ENCODE data around the gene ARHGAP15. TPM values are rescaled to one million over a fixed set of nuclear protein-coding genes. Genes with fewer than 3 reads are reported as not detected.

Gene ARHGAP15
- total and polyA plus RNA-seq, 2 experiments from 2014 or later = 0.26 TPM; not detected in 1

DNA sequence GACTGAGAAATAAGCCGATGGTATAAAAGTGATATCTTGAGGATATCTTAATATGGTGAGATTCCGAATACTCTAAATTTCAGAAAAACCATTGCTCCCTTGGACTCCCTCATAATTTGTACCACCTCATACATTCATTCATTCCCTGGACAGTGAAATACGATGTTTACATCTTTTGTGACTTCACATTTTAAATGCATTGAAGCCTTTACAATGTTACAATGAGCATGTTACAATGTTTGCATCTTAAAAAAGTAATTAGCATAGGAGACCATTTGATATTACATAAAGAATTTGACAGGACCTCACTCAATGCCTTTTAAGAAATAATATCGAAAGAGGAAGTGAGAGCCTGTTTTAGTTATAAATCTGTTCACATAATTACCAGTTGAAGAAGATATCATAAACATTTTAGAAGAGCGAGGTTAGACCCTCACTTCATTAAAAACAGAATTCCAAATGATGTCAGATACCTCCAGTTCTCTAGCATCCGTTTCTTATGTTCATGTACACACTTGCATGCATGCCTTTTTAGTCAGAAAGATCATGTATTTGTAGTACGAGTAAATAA lies 372.0 kb downstream of the ARHGAP15 start:
- no peak overlapping the region for H3K27ac ChIP-seq (ENCODE audit: low read depth)
- Mint-ChIP-seq H3K27ac (no peak overlapping the region), H3K36me3 (ENCODE audit: low read depth) (no peaks in the 10 kb centered on the region), H3K4me3 (no peak overlapping the region), H3K4me1 (no peaks in the 10 kb centered on the region), H3K9me3 (no peaks in the 10 kb centered on the region), H3K27me3 (ENCODE audit: insufficient read depth, low read depth, poor library complexity) (peaks cover 4% of the 10 kb centered on the region)
- H3K9me2 ChIP-seq (ENCODE audit: insufficient read depth) = 0 out of 2 replicates have a peak, but pooled peaks cover 3% of the 10 kb centered on the region
- no peaks in the 10 kb centered on the region for H3K79me2 ChIP-seq (replicated peaks; ENCODE audit: insufficient read depth)
- H3K27me3 ChIP-seq (ENCODE audit: insufficient read depth) = no peaks in the 10 kb centered on the region
- H3K4me2 ChIP-seq = no peak overlapping the region
- H3K36me3 ChIP-seq (ENCODE audit: insufficient read depth) = no peaks in the 10 kb centered on the region
- no peak overlapping the region for H2AFZ ChIP-seq
- no peak overlapping the region for H3K4me3 ChIP-seq
- H3F3A ChIP-seq (replicated peaks; ENCODE audit: low read depth) = no peaks in the 10 kb centered on the region
- no peaks in the 10 kb centered on the region for H4K20me1 ChIP-seq (replicated peaks; ENCODE audit: insufficient read depth)
- no peaks in the 10 kb centered on the region for H3K4me1 ChIP-seq (ENCODE audit: insufficient read depth)
- TF ChIP-seq, protein P1, sequence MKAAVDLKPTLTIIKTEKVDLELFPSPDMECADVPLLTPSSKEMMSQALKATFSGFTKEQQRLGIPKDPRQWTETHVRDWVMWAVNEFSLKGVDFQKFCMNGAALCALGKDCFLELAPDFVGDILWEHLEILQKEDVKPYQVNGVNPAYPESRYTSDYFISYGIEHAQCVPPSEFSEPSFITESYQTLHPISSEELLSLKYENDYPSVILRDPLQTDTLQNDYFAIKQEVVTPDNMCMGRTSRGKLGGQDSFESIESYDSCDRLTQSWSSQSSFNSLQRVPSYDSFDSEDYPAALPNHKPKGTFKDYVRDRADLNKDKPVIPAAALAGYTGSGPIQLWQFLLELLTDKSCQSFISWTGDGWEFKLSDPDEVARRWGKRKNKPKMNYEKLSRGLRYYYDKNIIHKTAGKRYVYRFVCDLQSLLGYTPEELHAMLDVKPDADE (IDR thresholded peaks at IDR 0.05) = no peak
- no peak for TF ChIP-seq CREB1 (CRISPR knock-in tag; IDR thresholded peaks at IDR 0.05; ENCODE audit: low read depth)
- TF ChIP-seq NANOG (IDR thresholded peaks at IDR 0.05; ENCODE audit: borderline replicate concordance) = no peak
- no peak for TF ChIP-seq ZNF331 (CRISPR knock-in tag; IDR thresholded peaks at IDR 0.05; ENCODE audit: low read depth)
- TF ChIP-seq ZNF462 (CRISPR knock-in tag; IDR thresholded peaks at IDR 0.05) = no peak
- no peak for TF ChIP-seq POLR2AphosphoS5 (IDR thresholded peaks at IDR 0.05; ENCODE audit: low read depth)
- TF ChIP-seq REST (IDR thresholded peaks at IDR 0.05; ENCODE audit: unreplicated experiment) = no peak
- TF ChIP-seq STAT1 (IDR thresholded peaks at IDR 0.05; ENCODE audit: unreplicated experiment) = no peak
- no peak for TF ChIP-seq ZNF114 (CRISPR knock-in tag; IDR thresholded peaks at IDR 0.05)
- TF ChIP-seq, protein P2, sequence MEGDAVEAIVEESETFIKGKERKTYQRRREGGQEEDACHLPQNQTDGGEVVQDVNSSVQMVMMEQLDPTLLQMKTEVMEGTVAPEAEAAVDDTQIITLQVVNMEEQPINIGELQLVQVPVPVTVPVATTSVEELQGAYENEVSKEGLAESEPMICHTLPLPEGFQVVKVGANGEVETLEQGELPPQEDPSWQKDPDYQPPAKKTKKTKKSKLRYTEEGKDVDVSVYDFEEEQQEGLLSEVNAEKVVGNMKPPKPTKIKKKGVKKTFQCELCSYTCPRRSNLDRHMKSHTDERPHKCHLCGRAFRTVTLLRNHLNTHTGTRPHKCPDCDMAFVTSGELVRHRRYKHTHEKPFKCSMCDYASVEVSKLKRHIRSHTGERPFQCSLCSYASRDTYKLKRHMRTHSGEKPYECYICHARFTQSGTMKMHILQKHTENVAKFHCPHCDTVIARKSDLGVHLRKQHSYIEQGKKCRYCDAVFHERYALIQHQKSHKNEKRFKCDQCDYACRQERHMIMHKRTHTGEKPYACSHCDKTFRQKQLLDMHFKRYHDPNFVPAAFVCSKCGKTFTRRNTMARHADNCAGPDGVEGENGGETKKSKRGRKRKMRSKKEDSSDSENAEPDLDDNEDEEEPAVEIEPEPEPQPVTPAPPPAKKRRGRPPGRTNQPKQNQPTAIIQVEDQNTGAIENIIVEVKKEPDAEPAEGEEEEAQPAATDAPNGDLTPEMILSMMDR (conservative IDR thresholded peaks at IDR 0.05; ENCODE audit: low read depth in 2 of 2) = no peak
- TF ChIP-seq EZH2 (IDR thresholded peaks at IDR 0.05; ENCODE audit: low read depth, unreplicated experiment) = no peak
- TF ChIP-seq JUNB (IDR thresholded peaks at IDR 0.05; ENCODE audit: unreplicated experiment) = no peak
- no peak for TF ChIP-seq EZH2phosphoT487 (IDR thresholded peaks at IDR 0.05; ENCODE audit: unreplicated experiment)
- no peak for DNase-seq (ENCODE audit: low spot score)
- ATAC-seq = no peak

All from GM23338 (cell line).